Stimulated activated CD8-positive, alpha-beta memory T cell treated with anti-CD3 and anti-CD28 coated beads, Interleukin-7, amount 100 ng/mL, for 48 hours (primary cell): Measurements from ENCODE around the gene CD38.
"Not testable (repeated sequence)": the region's sequence is repeated elsewhere in the genome, so short reads cannot be mapped to it uniquely, and the experiment has no call there.

Experiments
- DNase-seq, 2 donors: peaks; one replicate each; pipeline ENCODE4 v3.0.0-alpha.2; 2020; ENCODE audit warnings: low read depth in 1 of 2; ENCODE audit errors: extremely low read depth in 1 of 2

The CD38 gene

GRCh38 chr4:15861198-15861597 lies 83.1 kb downstream of the CD38 start:
- DNase-seq: not testable (repeated sequence)

GRCh38 chr4:15864651-15865566 lies 86.8 kb downstream of the CD38 start:
- DNase-seq: no peak

GRCh38 chr4:15868111-15868510 lies 90.0 kb downstream of the CD38 start:
- DNase-seq: no peak

- DNase-seq: no peak
These were observed 90.8 kb downstream of the CD38 start for GRCh38 chr4:15868826-15869413.

GRCh38 chr4:15870079-15870478 lies 92.0 kb downstream of the CD38 start:
- no peak for DNase-seq

- no peak for DNase-seq
These were observed 93.0 kb downstream of the CD38 start for GRCh38 chr4:15870921-15871664.

GRCh38 chr4:15873117-15873516 lies 95.0 kb downstream of the CD38 start:
- no peak for DNase-seq

- no peak for DNase-seq
These were observed 96.5 kb downstream of the CD38 start for GRCh38 chr4:15874671-15875070.

GRCh38 chr4:15875663-15876460 lies 97.7 kb downstream of the CD38 start:
- DNase-seq: no peak

- DNase-seq: no peak
These were observed 99.9 kb downstream of the CD38 start for GRCh38 chr4:15878011-15878410.

- no peak for DNase-seq
These were observed 103.7 kb downstream of the CD38 start for GRCh38 chr4:15881820-15882219.

- peak; percentile 14 to 15 for DNase-seq
These were observed 104.6 kb downstream of the CD38 start for GRCh38 chr4:15882675-15883086.

GRCh38 chr4:15883610-15884243 lies 105.6 kb downstream of the CD38 start:
- no peak for DNase-seq

GRCh38 chr4:15884666-15885065 lies 106.5 kb downstream of the CD38 start:
- DNase-seq: no peak

- DNase-seq: no peak
These were observed 107.3 kb downstream of the CD38 start for GRCh38 chr4:15885422-15885821.

GRCh38 chr4:15888515-15888914 lies 110.4 kb downstream of the CD38 start:
- DNase-seq: no peak

GRCh38 chr4:15890246-15890829 lies 112.2 kb downstream of the CD38 start:
- DNase-seq: no peak

GRCh38 chr4:15891312-15891711 lies 113.2 kb downstream of the CD38 start:
- DNase-seq: no peak

GRCh38 chr4:15893962-15894361 lies 115.8 kb downstream of the CD38 start:
- DNase-seq: no peak

GRCh38 chr4:15894393-15894792 lies 116.3 kb downstream of the CD38 start:
- no peak for DNase-seq
